Lung (tissue), 12 donors: ENCODE measurements around the gene RPS2. TPM values are rescaled to one million over a fixed set of nuclear protein-coding genes. Genes with fewer than 3 reads are reported as not detected.
"Not testable (repeated sequence)": the region's sequence is repeated elsewhere in the genome, so short reads cannot be mapped to it uniquely, and the experiment has no call there.

Experiments used
- ATAC-seq: fragments of 200-7000 bp; cut with Tn5 transposase; one replicate; pipeline ENCODE4 v1.9.1; 2020; ENCODE audit warnings: moderate number of reproducible peaks; ENCODE audit not compliant: insufficient read depth, low FRiP score
- DNase-seq, 3 donors: peaks; one replicate each; pipeline ENCODE4 v3.0.0-alpha.2; 2013 to 2017
- H3K27ac ChIP-seq, 2 donors: one replicate each; pipeline ENCODE4 v1.5.1; 2013; ENCODE audit warnings: mild to moderate bottlenecking in 2 of 2, moderate library complexity in 2 of 2, control low read depth in 1 of 2, inconsistent platforms in 1 of 2, low read depth in 1 of 2, low read length in 1 of 2
- H3K27me3 ChIP-seq, 3 donors: one replicate each; pipeline ENCODE4 v1.5.1; 2013; ENCODE audit warnings: low read length in 2 of 3; ENCODE audit not compliant: control insufficient read depth in 3 of 3, insufficient read depth in 3 of 3
- H3K36me3 ChIP-seq, 4 donors: one replicate each; pipeline ENCODE4 v1.5.1; 2013; ENCODE audit warnings: low read length in 4 of 4, mild to moderate bottlenecking in 1 of 4, moderate library complexity in 1 of 4; ENCODE audit not compliant: control insufficient read depth in 4 of 4, insufficient read depth in 4 of 4
- H3K4me1 ChIP-seq, 5 donors: one replicate each; pipeline ENCODE4 v1.5.1; 2013; ENCODE audit warnings: low read length in 5 of 5, mild to moderate bottlenecking in 2 of 5, moderate library complexity in 1 of 5; ENCODE audit not compliant: control insufficient read depth in 5 of 5, insufficient read depth in 5 of 5
- H3K4me3 ChIP-seq: one replicate; pipeline ENCODE4 v1.5.1; 2013; ENCODE audit warnings: mild to moderate bottlenecking, control low read depth, moderate library complexity
- H3K9ac ChIP-seq, 2 donors: one replicate each; pipeline ENCODE4 v1.5.1; 2013; ENCODE audit warnings: low read length in 2 of 2, control low read depth in 1 of 2; ENCODE audit not compliant: insufficient read depth in 1 of 2
- H3K9me3 ChIP-seq, 4 donors: one replicate each; pipeline ENCODE4 v1.5.1; 2013; ENCODE audit warnings: low read length in 3 of 4, mild to moderate bottlenecking in 1 of 4, moderate library complexity in 1 of 4; ENCODE audit not compliant: control insufficient read depth in 4 of 4, insufficient read depth in 3 of 4
- WGBS, 2 donors: extraction: QIAGEN DNeasy Blood & Tissue Kit; methylation state at CpG; one replicate each; pipeline ENCODE4 v1.1.7; 2013; 5-methylcytosine and 5-hydroxymethylcytosine counted together
- polyA plus RNA-seq, 2 donors: library from polyadenylated mRNA; stranded (reverse); fragments of 200-250 nt; gene quantifications; one replicate each; pipeline ENCODE4 v1.2.1, GENCODE V29; 2013
- total RNA-seq, 2 donors: library from RNA; depleted of rRNA in 1 of 2; stranded (reverse); fragments of >200 nt in 1 of 2; gene quantifications; one replicate each; pipeline ENCODE4 v1.2.1, GENCODE V29; 2014 to 2021
- TF ChIP-seq, protein P1 (sequence below): IDR thresholded peaks from 2 replicates; pipeline ENCODE4 v1.5.1; 2012; ENCODE audit warnings: mild to moderate bottlenecking; ENCODE audit errors: control extremely low read depth, extremely low read depth
- donor health status: control.
- donor health status: control.
- donor health status: Bipolar disorder and iron deficiency.
- donor health status: healthy.
- donor health status: DM: yes; HTN: yes; CAD: no.

The RPS2 gene
- total and polyA plus RNA-seq, 4 donors, result 1,331 to 5,214 (median 2,779) TPM

GRCh38 chr16:1958715-1959268, 5.8 kb downstream of the RPS2 start:
- peaks cover 0 to 2% (median 0%) of the 10 kb centered on the region in 3 donors for H3K27me3 ChIP-seq
- peak overlapping the region; percentile 26 to 43 for H3K27ac ChIP-seq
- no peak overlapping the region for H3K9ac ChIP-seq
- TF ChIP-seq, protein P1, sequence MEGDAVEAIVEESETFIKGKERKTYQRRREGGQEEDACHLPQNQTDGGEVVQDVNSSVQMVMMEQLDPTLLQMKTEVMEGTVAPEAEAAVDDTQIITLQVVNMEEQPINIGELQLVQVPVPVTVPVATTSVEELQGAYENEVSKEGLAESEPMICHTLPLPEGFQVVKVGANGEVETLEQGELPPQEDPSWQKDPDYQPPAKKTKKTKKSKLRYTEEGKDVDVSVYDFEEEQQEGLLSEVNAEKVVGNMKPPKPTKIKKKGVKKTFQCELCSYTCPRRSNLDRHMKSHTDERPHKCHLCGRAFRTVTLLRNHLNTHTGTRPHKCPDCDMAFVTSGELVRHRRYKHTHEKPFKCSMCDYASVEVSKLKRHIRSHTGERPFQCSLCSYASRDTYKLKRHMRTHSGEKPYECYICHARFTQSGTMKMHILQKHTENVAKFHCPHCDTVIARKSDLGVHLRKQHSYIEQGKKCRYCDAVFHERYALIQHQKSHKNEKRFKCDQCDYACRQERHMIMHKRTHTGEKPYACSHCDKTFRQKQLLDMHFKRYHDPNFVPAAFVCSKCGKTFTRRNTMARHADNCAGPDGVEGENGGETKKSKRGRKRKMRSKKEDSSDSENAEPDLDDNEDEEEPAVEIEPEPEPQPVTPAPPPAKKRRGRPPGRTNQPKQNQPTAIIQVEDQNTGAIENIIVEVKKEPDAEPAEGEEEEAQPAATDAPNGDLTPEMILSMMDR, result no peak
- no peak overlapping the region for H3K4me3 ChIP-seq
- H3K9me3 ChIP-seq, result no peaks in the 10 kb centered on the region
- no peak for ATAC-seq
- no peak for DNase-seq
- H3K36me3 ChIP-seq, result peaks cover 7 to 19% (median 11%) of the 10 kb centered on the region in 4 donors
- H3K4me1 ChIP-seq, result peaks cover 5 to 26% (median 7%) of the 10 kb centered on the region in 5 donors
- WGBS, 2 donors, result 35 to 44% methylated on average over 14 of the region's 14 CpGs

DNA sequence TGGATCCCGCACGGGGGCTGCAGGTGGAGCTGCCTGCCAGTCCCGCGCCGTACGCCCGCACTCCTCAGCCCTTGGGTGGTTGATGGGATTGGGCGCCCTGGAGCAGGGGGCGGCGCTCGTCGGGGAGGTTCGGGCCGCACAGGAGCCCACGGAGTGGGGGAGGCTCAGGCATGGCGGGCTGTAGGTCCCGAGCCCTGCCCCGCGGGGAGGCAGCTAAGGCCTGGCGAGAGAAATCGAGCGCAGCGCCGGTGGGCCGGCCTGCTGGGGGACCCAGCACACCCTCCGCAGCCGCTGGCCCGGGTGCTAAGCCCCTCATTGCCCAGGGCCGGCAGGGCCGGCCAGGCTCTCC, 6.5 kb downstream of the RPS2 start:
- not testable (repeated sequence) for H3K9me3 ChIP-seq, H3K9ac ChIP-seq, DNase-seq, H3K27me3 ChIP-seq, H3K27ac ChIP-seq, ATAC-seq, H3K4me3 ChIP-seq
- 69 to 75% methylated on average over 24 to 30 of the region's 30 CpGs for WGBS, 2 donors
- H3K4me1 ChIP-seq, result peaks cover 0 to 20% (median 7%) of the 10 kb centered on the region in 5 donors
- H3K36me3 ChIP-seq, result peaks cover 4 to 16% (median 8%) of the 10 kb centered on the region in 4 donors

- peaks cover 0 to 12% (median 7%) of the 10 kb centered on the region in 4 donors for H3K36me3 ChIP-seq
- H3K9me3 ChIP-seq, H3K9ac ChIP-seq, DNase-seq, ATAC-seq, H3K27me3 ChIP-seq, H3K27ac ChIP-seq, H3K4me3 ChIP-seq: not testable (repeated sequence)
- WGBS, 2 donors, result 88 to 94% methylated on average over 20 to 21 of the region's 22 CpGs
- peaks cover 0 to 15% (median 7%) of the 10 kb centered on the region in 5 donors for H3K4me1 ChIP-seq
These were observed 7.0 kb downstream of the RPS2 start for GRCh38 chr16:1957434-1958142.

DNA sequence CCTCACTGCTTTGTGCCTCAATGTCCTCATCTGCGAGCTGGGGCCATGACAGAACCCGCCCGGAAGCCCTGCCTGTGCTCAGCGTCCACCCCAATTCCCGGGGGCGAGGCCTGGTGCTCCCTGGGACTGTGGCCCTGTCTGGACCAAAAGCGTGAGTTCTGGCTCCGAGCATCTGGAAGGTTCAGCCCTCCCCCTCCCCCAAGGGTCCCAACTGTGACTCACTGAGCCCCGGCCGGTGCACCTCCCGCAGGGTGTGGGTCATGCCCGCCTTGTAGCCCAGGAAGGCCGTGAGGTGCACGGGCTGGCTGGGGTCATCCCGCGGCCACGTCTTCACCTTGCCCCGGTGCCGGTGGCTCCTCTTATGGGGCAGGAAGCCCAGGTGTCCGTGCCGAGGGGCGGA, 10.9 kb downstream of the RPS2 start:
- Histone ChIP-seq H3K4me1 (peaks cover 0 to under 1% (median 0%) of the 10 kb centered on the region in 5 donors), H3K27me3 (peaks cover 0 to 2% (median 0%) of the 10 kb centered on the region in 3 donors), H3K36me3 (no peaks in the 10 kb centered on the region), H3K27ac (peak overlapping the region in 1 of 2 donors; percentile 96), H3K4me3 (no peak overlapping the region), H3K9ac (no peak overlapping the region), H3K9me3 (no peaks in the 10 kb centered on the region)
- no peak for ATAC-seq
- no peak for DNase-seq
- WGBS, 2 donors, result 88 to 93% methylated on average over 22 of the region's 22 CpGs
- TF ChIP-seq, protein P1, result no peak
